COR-L47 (cell line): Measurements from ENCODE around the gene DHRSX.
"Not testable (repeated sequence)": the region's sequence is repeated elsewhere in the genome, so short reads cannot be mapped to it uniquely, and the experiment has no call there.

ENCODE experiments used
- DNase-seq: peaks from one replicate; lab custom pipeline; 2025; lab: John Stamatoyannopoulos, UW

Gene DHRSX

DNA sequence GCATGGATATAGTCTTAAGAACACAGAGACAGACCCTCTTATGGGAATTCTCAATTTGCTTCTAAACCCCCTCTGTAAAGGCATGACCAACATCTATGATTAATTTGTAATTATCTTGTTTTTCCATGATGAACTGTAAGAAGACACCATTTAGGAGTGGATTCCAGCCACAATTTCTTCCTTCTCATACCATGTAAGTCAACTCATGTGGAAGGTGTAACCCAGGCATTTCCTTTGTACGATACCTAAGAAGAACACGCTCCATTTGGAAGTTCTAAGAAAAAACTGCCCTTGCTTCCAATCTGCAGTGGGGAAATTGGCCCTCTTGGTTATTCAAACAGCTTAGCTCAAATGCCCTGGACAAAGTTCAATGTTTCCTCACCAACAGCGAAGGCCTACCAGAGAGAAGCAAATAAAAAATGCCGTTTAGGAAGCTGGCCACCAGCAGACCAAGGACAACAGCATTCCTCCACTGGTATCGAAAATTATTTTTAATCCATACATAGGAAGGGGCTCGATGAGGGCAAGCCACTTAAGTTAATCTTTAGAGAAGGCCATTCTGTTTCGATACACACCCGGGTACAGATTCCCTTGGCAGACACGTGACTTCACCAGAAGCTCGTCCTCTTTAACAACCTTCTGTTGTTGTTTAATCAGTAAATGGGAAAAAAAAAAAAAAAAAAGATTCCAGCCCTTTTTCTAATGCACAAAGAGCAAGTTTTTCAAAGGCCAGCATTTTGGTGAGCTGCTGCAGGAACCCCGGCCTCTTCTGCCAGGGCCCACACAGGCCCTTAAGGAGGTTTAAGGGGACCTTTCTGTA, 2.6 kb downstream of the DHRSX start:
- DNase-seq: no peak

DNA sequence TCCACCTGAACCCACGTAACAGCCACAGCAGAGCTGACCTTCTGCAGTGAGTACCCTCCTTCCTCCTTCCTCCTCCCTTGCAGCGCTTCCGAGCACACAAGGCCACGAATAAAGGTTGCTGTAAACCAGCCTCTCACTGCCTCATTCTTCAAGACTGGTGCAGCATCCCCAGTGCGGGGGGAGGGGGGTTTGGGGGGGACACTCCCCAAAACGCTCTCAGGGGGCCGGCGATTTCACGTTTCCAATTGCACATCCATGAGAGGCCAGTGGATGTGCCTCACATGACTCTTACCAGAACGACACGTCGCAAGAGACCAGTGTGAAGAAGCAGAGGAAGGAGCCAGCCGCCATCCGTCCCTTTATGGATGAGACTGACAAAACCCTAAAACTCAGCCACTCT, 5.2 kb downstream of the DHRSX start:
- DNase-seq: no peak

DNA sequence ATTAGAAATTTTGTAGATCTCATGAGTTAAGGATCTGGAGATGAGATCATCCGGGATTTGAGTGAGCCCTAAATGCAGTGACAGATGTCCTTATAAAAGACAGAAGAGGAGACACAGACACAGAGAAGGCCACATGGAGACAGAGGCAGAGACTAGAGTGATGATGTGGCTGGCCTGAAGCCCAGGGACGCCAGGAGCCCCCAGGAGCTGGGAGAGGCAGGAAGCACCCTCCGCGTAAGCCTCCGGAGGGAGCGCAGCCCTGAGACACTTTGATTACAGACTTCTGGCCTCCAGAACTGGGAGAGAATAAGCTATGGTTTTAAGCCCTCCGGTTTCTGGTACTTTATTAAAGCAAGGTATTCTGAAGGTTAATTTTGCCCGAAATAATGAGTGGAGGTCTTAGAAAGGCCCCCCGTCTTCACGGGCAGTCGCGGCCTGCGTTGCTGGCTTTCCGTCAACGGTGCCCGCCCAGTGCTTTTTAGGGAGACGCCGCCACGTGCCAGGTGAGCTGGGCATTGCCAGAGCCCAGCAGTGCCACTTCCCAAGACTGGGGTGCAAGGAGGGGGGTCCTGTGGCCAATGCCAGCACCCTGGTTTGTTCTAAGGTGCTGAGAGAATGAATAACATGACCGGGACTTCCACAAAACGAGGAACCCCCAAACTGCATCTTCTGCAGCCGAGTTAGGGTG, 8.1 kb downstream of the DHRSX start:
- no peak for DNase-seq

DNA sequence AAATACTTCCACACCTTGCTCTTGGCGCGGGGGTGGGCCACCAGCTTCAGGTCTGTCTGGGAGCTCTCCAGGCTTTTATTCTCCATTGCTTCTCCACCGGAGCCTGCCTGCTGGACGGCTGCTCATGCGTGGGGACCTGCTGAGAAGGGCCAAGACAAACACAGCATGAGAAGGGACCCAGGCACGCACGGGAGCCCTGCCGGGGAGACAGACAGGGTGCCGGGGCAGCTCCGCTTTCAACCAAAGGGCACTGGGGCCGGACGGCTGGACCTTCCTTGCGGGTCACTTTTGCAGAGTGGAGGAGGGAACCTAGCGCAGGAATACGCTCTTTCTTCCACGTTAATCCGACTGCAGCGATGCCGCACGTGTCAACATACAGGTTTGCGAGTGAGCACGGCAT, 10.1 kb downstream of the DHRSX start:
- no peak for DNase-seq

DNA sequence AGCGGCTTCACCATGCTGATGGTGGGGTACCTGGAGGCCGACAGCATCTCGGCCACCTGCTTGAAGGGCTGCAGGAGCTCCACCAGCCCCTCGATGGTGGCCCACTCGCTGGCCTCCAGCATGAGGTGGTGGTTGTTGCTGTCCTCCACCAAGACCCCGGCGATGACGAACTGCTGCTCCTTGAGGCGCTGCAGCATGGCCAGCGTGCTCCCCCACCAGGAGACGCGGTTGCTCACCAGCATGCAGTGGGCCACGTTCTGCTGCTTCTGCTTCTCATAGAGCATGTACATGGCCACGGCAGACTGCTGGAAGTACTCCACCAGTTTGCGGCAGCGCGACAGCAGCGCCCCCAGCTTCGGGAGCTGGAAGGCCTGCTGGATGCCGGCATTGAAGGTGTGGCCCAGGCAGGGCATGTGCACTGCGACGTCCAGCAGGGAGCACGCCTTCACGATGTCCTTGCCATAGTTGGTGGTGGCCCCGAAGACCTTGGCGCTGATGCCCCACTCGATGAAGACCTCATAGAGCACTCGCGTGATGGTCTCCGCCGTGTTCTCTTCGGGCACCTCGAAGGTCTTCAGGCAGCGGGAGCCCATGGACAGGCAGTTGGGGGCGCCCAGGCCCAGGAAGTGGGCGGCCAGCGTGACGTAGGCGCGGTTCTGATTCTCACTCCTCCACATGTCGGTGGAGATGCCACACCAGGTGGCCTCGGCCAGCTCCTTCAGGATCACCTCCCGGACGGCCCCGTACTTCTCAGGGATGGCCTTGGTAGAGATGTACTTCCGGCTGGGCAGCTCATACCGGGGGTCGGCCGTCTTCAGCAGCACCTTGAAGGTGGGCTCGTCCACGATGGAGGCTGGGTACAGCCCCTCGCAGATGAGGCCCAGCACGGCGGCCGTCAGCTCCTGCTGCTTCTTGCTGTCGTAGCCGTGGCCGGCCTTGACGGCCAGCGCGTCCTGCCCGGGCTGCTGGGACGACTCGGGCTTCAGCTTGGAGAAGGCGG, 11.0 kb downstream of the DHRSX start:
- DNase-seq: no peak

DNA sequence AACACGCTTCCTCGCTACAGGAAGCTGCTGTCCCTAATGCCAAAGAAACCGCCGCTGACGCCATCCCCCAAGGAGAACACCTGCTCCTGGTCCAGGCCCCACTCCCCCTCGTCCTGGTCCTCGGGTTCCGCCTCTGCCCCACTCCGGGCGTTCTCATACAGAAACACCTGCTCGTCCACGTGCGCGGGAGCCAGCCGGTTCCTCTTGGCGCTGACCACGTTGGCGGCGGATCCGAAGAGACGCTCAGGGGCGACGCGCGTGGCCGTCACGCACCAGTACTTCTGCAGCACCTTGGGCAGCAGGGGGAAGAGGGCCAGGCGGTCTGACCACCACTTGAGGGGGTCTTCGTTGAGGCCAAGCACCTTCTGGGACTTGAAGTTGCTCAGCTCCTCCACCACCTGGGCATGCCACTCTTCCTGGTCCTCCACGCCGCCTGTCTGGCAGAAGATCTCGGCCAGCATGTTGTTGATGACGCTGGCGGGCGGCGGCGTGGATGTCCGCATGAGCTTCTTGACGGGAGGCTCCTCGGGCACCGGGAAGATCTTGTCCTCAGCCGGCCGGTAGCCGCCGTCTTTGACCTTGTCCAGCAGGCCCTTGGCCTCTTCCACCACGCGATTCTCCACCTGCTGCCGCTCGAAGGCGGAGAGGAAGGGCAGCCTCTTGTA, 12.0 kb downstream of the DHRSX start:
- DNase-seq: no peak

DNA sequence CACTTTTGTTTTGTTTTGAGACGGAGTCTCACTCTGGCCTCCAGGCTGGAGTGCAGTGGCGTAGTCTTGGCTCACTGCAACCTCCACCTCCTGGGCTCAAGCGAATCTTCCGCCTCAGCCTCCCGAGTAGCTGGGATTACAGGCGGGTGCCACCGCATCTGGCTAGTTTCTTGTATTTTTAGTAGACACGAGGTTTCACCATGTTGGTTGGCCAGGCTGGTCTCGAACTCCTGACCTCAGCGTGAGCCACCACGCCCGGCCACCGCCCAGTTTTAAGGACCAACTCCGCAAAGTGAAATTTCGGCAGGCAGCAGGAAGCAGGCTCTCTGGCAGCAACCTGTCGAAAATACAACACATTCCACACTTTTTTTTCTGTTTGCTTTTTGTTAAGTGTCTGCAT, 13.4 kb downstream of the DHRSX start:
- DNase-seq: no peak

DNA sequence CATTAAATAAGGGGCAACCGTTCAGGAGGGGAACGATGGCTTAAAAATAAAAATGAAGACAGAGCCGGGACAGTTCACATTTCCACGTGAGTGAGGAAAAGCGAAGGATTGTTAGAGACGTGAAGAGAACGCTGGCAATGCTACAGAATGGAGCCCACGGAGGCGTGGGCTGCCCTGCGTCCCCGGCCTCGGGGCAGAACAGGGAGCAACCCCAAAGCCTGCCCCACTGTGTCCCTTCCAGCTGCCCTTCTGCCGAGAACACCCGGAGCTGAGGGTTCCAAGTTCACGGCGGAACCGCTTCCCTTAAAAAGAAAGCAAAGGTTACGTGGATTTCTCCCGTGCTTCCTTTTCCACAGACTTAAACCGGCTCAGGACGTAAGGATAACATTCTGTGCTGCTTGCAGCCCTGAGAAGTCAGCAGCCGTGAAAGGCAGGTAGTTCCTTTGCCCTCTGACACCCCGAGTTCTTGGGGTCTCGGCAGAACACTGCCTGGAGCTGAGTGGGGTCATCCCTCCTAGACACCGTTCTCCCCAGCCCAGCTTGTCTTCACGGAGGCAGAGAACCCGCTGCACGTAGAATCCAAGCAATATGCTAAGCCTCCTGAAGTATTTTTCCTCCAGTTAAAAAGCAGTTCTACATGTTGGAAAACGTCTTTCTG, 14.2 kb downstream of the DHRSX start:
- DNase-seq: no peak

DNA sequence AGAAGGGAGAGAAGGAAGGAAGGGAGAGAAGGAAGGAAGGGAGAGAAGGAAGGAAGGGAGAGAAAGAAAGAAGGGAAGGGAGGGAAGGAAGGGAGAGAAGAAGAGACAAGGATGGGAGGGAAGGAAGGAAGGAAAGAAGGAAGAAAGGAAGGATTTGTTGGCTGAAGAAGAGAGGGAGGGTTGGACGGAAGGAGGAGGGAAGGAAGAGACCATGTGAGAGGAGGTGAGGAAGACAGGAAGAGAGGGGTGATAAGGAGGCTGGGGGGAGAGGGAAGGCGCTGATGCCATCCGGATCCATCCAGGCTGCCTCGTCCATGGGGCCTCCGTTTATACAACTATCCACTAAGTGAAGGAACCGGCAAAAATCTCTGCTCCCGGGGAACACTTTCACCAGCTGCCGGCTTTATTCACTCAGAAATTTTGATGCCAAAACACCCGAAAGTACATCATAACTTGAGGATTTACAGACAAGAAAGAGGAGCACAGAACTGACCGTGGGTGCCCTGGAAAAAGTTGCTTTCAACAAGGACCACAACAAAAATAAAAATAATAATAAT, 14.9 kb downstream of the DHRSX start:
- no peak for DNase-seq

DNA sequence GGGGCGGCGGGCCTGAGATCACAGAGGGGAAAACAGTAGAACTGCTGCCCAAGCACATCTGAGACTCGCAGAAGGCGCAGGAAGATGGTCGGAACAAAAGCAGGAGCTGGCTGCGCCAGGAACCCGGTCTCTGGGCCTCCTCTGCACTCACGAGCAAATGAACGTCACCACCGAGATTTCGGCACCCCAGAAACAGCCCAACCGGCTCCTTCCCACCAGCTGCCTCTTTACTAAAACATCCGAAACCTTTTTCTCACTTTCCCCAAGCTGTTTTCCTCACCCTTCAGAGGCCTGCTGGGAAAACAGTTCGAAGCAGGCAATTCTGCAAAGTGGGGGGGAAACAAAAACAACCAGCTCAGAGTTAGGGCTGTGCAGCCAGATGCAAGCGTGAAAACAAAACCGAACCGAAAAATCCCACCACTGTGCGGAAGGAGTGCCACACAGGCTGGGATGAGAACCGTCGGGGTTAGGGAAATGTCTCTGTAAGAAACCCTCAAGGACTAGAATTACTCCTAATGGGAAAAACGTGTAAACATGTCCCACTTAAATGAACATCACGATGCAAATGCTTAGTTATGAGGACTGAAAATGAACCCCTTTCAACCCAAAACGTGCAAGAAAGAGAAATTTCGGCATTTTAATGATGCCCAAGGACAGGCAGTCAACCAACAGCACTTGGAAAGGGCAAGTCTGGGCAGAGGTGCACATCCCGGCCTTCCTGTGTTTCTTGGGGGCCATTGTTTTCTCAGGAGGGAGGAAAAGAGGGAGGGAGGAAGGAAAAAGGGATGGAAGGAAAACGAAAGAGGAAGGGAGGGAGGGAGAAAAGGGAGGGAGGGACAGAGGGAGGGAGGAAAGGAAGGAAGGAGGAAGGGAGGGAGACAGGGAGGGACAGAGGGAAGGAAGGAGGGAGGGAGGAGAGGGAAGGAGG, 15.8 kb downstream of the DHRSX start:
- no peak for DNase-seq

DNA sequence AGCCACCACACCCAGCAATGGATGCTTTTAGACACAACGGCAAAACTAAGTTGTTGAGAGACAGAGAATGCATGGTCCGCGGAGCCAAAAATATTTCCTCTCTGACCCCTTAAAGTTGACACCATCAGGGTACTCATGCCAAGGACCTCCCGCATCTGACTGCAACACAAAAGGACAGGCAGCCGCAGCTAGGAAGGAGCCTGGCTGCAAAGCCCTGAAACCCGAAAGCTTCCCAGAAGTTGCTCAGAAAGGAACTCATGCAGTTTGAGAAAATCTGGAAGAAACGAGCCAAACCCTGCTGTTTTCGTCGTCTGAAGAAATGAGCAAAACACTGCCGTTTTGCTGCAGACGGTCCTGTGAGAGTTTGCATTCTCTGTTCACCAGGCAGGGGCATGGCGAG, 16.5 kb downstream of the DHRSX start:
- no peak for DNase-seq

DNA sequence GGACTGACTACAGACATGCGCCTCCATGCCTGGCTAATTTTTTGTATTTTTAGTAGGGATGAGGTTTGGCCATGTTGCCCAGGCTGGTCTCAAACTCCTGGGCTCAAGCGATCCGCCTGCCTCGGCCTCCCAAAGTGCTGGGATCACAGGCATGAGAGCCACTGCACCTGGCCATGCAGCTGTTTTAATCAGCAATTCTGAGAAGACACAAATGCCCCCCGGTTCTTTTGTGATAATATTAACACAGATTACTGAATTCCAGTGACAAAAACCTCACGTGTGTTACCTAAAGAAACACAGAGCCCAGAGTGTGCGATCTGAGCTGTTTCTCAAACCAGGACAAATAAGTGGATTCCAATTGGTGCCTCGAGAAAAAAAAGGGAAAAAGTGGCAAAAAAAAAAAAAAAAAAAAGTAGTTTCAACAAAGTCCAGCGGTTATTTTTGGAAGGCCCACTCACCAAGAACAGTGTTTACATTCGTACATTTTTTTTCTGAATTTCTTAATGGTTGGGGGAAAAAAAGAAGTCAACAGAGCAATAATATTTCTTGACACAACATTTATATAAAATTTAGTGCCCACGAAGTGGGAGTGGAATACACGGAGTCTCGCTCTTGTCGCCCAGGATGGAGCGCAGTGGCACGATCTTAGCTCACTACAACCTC, 17.2 kb downstream of the DHRSX start:
- DNase-seq: no peak

DNA sequence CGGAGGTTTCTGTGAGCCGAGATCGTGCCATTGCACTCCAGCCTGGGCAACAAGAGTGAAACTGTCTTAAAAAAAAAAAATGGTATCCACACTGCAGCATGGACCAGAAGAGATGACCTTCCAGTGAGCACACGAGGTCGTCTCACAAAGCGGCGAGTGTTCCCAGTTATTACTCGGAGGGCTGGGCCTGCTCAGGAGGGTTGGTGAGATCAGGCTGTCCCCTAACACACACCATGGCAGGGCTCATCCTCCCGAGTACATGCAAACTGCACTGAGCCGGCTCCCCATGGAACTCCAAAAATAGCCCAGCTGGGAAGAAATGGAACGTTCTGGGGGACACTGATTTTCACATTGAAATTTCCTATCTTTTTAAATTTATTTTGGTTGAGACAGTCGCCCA, 19.2 kb downstream of the DHRSX start:
- not testable (repeated sequence) for DNase-seq

DNA sequence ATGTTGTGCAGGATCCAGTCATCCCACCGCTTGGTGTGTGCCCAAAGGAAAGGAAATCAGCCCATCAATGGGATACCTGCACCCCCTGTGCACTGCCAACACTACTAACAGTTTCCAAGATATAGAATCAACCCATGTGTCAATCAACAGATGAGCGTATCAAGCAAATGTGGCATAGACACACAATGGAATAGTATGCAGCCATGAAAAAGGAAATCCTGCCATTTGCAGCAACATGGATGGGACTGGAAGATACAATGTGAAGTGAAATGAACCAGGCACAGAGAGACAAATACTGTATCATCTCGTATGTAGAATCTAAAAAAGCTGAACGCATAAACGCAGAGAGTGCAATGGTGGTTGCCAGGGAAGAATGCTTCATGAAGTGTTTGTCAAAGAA, 20.8 kb downstream of the DHRSX start:
- DNase-seq: not testable (repeated sequence)

DNA sequence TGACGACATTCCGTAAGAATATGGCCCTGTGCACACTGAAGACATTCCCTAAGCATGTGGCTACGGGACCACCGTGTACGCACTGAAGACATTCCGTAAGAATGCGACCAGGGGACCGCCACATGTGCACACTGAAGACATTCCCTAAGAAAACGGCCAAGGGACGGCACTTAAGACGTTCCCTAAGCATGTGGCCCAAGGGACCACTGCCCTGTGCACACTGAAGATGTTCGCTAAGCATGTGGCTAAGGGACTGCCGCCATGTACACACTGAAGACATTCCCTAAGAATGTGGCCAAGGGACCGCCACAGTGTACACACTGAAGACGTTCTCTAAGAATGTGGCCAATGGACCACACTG, 21.4 kb downstream of the DHRSX start:
- DNase-seq: no peak

DNA sequence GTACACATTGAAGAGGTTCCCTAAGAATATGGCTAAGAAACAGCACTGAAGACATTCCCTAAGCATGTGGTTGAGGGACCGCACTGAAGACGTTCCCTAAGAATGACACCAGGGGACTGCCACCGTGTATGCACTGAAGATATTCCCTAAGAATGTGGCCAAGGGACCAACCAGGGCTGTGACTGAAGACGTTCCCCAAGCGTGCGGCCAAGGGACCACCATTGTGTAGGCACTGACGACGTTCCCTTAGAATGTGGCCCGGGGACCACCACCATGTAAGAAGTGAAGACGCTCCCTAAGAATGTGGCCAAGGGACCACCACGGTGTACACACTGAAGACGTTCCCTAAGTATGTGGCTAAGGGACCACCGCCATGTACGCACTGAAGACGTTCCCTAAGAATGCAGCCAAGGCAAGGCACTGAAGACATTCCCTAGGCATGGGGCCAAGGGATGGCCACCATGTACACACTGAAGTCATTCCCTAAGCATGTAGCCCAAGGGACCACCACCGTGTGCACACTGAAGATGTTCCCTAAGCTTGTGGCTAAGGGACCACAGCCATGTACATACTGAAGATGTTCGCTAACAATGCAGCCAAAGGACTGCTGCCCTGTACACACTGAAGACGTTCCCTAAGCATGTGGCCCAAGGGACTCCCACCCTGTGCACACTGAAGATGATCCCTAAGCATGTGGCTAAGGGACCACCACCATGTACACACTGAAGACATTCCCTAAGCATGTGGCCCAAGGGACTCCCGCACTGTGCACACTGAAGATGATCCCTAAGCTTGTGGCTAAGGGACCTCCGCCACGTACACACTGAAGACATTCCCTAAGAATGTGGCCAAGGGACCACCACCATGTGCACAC, 22.0 kb downstream of the DHRSX start:
- no peak for DNase-seq

DNA sequence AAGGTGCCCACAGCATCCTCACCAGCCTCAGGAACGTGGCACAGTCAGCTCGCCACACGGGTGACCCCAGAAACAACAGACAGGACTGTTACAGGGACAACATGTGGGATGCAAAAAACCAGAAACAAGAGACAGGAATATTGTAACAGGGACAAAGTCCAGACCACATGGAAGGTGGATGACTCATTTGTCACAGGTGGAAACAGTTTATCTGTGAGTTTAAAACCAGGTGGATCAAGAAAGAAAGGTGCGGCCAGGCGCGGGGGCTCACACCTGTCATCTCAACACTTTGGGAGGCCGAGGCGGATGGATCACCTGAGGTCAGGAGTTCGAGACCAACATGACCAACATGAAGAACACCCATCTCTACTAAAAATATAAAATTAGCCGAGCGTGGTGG, 23.5 kb downstream of the DHRSX start:
- not testable (repeated sequence) for DNase-seq

DNA sequence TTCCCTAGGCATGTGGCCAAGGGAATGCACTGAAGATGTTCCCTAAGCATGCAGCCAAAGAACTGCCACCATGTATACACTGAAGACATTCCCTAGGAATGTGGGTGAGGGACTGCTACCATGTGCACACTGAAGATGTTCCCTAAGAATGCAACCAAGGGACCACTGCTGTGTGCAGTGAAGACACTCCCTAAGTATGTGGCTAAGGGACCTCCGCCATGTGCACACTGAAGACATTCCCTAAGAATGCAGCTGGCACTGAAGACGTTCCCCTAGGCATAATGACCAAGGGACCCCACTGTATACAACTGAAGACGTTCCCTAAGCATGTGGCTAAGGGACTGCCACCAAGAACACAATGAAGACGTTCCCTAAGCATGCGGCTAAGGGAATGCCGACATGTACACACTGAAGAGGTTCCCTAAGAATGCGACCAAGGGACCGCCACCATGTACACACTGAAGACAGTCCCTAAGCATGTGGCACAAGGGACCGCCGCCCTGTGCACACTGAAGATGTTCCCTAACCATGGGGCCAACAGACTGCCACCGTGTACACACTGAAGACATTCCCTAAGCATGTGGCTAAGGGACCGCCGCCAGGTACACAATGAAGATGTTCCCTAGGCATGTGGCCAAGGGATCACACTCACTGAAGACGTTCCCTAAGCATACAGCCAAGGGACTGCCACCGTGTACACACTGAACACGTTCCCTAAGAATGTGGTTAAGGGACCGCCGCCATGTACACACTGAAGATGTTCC, 25.6 kb downstream of the DHRSX start:
- DNase-seq: no peak
